OCI-M2 (cell line): ENCODE measurements around the gene PRIMA1.

ENCODE experiments used
- DNase-seq: peaks from one replicate; lab custom pipeline; 2025; ENCODE audit not compliant: unreplicated experiment; lab: John Stamatoyannopoulos, UW

The PRIMA1 gene

GRCh38 chr14:93759719-93760307, 28.5 kb downstream of the PRIMA1 start:
- no peak for DNase-seq

- DNase-seq = no peak
These were observed 31.1 kb downstream of the PRIMA1 start for GRCh38 chr14:93757206-93757605.

GRCh38 chr14:93753647-93754046, 34.6 kb downstream of the PRIMA1 start:
- no peak for DNase-seq

- no peak for DNase-seq
These were observed 35.2 kb downstream of the PRIMA1 start for GRCh38 chr14:93752980-93753561.

DNA sequence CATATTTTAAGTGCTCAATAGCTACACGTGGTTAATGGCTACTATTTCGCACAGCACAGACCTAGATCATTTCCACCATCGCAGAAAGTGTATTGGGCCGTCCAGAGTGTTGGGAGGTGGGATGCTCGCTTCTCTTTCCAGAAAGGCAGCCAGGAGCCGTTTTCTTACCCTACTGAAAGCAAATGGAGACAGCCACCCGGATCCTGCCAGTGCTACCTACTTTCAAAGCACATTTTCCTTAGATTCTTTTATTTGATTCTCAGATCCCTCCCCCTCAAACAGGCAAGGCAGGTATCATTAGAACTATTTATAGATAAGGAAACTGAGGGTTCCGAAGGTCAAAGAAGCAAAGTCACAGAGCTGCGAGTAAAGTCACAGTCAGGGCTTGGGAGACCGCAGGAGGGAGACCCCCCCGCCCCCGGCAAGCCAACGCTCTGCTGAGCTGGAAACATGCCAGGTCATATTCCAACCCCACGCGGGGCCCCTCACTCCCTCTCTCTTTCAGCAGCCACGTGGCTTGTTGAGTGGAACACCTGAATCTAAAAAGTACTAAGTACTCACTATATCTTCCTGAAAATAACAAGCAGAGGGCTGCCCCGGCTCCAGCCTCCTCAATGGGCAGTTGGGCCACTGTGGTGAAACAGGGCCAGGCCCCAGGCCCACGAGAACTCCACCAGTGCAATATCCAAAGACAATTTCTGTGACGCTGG, 36.2 kb downstream of the PRIMA1 start:
- DNase-seq = no peak

GRCh38 chr14:93749076-93749420, 39.2 kb downstream of the PRIMA1 start:
- DNase-seq = no peak

GRCh38 chr14:93748208-93749075, 39.8 kb downstream of the PRIMA1 start:
- DNase-seq = no peak

- no peak for DNase-seq
These were observed 40.7 kb downstream of the PRIMA1 start for GRCh38 chr14:93747560-93747959.

DNA sequence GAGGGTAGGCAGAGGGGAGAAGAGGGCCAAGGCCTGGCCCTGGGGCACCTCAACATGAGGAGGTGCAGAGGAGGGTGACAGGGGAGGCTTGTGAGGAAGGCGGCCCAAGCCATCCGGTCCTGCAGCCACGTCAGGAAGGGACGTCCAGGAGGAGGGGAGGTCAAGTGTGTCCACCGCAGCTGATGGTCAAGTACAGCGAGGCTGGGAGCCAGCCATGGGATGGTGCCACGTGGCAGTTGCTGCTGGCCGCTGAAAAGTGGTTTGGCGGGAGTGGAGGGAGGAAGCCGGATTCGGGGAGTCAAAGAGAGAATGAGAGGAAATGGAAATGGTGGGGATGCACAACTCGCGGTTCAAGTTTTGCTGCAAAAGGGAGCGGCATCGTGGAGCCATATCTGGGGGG, 41.2 kb downstream of the PRIMA1 start:
- DNase-seq = no peak

DNA sequence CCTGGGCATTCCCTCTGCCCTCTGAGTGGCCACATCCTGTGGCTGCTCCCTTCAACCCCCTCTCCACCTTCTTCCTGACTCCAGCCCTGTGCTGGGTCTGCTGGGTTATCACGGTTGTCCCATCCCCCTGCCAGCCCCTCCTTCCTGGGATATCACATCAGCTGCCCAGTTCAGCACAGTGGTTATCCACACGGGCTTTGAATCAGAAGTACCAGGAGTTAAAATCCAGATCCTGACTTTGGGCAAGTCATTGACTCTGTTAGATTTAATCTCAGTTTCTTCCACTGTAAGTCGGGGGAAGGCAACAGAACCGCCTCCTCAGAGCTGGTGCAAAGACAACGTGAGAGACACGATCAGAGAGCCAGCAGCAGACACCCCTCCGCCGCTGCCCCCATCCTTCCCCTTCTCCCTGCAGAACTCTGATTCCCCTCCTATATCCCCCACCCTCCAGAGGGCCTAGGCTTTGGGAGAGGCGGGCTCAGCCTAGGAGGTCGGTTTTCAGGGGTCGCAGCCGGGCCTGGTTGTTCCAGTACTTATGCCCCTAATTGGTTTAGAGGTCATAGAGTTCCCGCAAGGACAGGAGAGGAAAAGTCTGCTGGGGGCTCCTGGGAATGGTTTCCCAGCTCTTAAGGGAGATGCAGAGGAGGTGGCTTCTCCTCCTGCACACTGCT, 42.5 kb downstream of the PRIMA1 start:
- DNase-seq = no peak

- DNase-seq = no peak
These were observed 43.4 kb downstream of the PRIMA1 start for GRCh38 chr14:93744876-93745275.

DNA sequence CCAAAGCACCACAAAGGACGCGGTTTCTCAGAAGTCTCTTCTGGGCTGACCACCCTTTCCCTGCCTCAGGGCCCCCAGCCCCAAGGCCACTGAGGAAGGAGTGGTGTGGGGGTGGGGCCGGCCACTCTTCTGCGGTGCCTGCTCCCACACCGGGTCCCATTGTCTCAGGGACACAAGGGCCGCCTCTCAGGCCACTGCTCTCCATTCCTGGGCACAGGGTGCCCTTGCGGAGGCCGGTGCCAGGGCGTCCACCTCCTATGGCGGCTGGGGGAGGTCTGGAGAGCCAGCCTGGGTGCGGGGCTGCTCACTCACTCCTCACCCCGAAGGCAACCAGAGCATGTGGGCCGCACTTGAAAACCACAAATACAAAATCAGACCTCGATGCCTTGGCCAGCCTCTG, 44.1 kb downstream of the PRIMA1 start:
- no peak for DNase-seq

- no peak for DNase-seq
These were observed 44.8 kb downstream of the PRIMA1 start for GRCh38 chr14:93743270-93744060.

DNA sequence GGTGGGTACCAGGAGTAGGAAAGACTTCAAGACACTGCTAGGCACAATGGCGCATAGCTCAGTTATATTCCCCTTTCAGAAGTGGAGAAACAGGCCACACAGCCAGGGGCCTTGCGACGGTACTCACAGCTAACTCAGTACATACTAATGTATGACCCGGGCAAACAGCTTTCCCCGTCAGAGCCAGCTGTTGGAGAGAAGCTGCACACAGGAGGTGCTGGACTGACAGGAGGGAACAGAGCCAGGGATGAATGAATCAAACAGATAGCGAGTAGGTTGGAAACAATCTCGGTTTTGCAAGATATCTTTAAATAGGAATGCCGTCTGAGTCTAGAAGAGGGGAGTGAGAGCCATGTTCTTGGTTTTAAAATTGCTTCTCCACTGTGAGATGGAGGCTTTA, 45.5 kb downstream of the PRIMA1 start:
- DNase-seq = no peak

- no peak for DNase-seq
These were observed 46.6 kb downstream of the PRIMA1 start for GRCh38 chr14:93741556-93742230.

DNA sequence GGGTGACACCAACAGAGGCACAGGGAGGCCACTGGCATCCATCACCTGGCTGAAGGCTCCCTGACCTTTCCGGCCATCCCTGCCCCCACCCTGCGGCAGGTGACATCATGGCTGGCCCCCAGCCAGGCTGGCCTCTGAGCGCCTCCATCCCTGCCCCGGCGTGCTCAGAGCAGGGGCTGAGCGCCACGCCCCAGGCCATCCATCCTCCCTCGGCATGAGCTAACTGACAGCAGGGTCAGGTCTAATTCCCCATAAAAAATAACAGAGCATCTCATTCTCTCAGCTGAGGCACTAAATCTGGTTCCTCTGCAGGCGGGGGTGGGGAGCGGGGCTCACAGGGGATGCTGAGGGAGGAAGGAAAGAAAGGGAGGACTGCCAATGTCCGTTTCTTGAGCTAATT, 50.7 kb downstream of the PRIMA1 start:
- no peak for DNase-seq

DNA sequence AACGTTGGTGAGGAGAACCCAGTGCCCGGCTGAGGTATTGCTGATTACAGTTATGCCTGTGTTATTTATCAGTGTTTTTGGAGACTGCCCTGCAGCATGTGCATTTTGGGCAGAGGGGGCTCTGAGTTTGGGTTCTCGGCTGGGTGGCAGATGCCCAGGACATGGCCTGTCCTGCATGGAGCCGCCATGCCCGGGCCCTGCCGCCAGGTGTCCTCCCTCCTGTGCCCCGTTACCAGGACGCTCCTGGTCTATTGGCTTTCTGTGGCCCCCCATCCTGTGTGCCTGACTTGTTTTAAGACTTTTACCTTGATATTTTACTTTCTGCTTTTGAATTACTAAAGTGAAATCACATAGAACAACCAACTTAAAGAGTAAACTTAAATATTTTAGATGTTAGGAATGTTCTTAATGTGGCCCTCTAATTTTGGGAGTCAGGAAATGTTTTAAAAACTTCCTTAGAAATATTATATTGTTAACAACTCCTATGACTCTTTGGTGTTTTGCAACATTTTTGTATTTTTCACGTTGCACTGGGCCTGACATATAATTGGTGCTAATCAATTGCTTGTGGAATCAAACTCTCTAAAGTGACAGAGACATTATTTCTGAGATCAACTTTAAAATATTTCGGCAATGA, 51.8 kb downstream of the PRIMA1 start:
- DNase-seq = no peak

GRCh38 chr14:93735206-93735605, 53.1 kb downstream of the PRIMA1 start:
- no peak for DNase-seq

GRCh38 chr14:93734086-93734822, 54.0 kb downstream of the PRIMA1 start:
- DNase-seq = no peak
